NCI-H1092 treated with DMSO at 0.1 percent for 48 hours (cell line): Measurements from ENCODE around the gene HOXD11.

ENCODE experiments used
- DNase-seq: peaks from one replicate; lab custom pipeline; 2025; lab: John Stamatoyannopoulos, UW

The HOXD11 gene

GRCh38 chr2:176106581-176107539 lies at the start of gene HOXD11:
Gene HOXD11, plus strand, starts transcription at chr2:176107280. Its CDS starts 76 bp downstream, at chr2:176107356.
- no peak for DNase-seq

GRCh38 chr2:176063958-176064357 lies 43.1 kb upstream of the HOXD11 start:
- peak; percentile 44 for DNase-seq

GRCh38 chr2:176066645-176067588 lies 40.2 kb upstream of the HOXD11 start:
- DNase-seq, result no peak

- no peak for DNase-seq
Measured at GRCh38 chr2:176067589-176068418, 39.3 kb upstream of the HOXD11 start.

- DNase-seq, result no peak
Measured at GRCh38 chr2:176068419-176068832, 38.7 kb upstream of the HOXD11 start.

GRCh38 chr2:176071330-176072291 lies 35.5 kb upstream of the HOXD11 start:
- no peak for DNase-seq

DNA sequence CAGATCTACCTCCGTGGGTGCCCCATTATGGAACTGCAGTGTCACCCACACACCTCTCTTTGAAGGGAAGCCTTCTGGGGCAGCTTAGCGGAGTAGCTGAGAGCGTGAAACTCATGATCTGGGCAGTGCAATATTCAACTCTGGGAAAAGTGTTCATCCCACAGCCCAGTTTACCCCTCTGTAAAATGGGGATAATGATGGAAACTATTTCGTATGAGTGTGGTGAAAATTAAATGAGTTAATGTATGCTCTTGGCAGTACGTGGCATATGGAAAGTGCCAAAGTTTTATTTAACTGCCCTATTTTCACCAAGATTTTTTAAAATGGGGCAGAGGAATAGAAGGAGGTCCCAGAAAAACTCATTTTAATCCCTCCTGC lies 34.8 kb upstream of the HOXD11 start:
- DNase-seq, result no peak

- no peak for DNase-seq
Measured at GRCh38 chr2:176072951-176073904, 33.9 kb upstream of the HOXD11 start.

GRCh38 chr2:176074919-176075425 lies 32.1 kb upstream of the HOXD11 start:
- DNase-seq, result peak; percentile 11

GRCh38 chr2:176075481-176075880 lies 31.6 kb upstream of the HOXD11 start:
- no peak for DNase-seq

- DNase-seq, result no peak
Measured at GRCh38 chr2:176076063-176076462, 31.0 kb upstream of the HOXD11 start.

DNA sequence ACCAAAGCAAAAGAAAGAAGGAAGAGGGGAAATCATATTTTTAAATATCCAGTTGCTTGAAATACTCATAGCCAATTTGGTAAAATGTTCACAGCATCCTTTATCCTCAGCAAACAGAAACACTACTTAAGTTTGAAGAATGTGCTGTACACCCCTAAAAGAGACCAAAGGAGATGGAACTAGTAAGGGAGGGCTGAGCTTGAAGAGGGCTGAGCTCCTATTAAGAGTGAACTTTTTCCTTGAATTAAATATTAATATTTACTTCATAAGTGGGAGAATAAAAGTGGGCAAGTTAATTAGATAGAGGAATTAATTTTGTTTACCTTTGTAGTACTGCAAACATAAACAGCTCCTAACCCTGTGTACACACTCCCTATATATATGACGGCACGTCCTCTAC lies 30.3 kb upstream of the HOXD11 start:
- no peak for DNase-seq

DNA sequence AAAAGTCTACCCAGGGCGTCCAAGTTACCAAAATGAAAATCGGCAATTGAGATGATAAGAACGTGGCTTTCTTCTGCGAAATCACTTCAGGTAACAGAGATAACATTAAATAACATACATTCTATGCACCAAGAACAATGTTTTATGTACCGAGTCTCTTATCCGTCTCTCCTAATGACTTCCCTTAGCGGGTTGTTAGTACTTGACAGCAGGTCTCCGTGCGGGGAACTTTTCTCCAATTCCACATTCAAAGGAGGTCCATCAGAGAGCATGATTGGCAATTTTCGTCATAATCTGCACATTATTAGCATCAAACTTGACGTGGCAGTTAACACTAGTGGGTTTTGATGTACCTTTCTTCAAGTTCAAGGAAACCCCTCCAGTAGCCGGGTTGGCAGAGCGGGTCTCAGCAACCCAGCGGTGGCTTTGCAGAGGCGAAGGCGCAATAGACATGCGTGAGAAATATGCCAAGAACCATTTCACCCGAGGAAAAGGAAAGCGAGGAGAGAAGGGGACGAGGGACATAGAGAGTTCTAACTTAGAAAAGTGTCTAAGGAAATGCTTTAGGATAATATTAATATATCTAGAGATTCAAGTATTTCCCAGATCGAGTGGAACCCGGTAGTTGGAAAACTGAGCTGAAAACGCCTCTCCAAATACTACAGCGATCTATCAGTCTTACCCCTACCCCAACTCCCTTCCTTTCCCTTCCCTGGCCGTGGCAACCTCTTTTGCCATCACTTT lies 28.4 kb upstream of the HOXD11 start:
- no peak for DNase-seq

DNA sequence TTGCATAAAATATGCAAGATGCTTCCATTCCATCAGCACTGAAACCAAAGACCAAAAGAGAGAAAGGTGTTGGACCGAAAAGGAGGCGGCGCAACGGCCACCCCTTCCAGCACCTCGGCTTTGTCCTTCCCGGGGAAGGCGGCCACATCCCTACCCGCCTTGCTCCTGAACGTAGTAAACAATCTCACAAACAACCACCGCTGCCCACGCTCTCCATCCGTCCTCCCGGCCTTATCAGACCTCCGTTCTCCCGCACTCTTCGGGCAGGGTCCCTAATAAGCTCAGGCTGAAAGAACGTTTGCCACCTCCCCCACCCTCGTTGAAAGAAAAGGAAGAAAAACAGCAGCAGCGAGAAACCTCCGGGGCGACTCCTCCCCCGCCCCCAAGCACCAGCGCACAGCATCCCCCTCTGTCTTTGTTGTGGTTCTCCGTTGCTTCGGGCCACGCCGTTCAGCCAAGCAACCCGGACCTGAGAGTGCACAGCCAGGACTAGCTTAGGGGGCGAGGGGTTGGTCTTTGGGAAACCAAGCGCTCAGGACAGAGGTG lies 27.7 kb upstream of the HOXD11 start:
- no peak for DNase-seq

DNA sequence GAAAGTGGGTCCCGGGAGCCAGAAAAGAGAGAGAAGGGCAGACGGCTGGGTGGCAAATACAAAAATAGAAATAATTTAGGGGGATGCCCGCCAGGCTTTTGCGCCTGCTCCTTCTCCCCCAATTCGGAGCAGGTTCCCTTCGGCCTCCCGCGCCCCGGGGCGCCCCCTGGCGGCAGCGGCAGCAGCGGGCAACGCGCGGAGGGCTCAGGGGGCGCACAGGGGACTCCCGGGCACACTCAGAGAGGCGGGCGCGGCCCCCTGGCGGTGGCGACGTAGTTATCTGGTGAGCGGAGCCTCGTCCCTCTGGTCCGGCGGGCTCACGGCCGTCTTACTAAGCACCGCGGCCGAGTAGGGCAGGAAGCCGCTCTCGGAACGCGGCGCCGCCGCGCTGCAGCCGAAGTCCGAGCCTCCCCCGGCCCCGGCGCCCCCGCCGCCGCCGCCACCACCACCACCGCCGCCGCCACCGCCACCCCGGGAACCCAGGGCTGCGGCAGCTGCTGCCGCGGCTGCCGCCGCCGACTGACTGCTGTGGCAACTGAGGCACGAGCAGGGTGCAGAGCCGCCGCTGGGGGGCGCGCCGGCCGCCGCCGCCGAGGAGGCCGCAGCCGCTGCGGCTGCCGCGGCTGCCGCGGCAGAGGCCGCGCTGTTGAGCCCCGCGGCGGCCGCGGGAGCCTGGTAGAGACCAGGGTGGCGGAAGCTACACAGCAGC lies 27.1 kb upstream of the HOXD11 start:
- DNase-seq, result no peak

DNA sequence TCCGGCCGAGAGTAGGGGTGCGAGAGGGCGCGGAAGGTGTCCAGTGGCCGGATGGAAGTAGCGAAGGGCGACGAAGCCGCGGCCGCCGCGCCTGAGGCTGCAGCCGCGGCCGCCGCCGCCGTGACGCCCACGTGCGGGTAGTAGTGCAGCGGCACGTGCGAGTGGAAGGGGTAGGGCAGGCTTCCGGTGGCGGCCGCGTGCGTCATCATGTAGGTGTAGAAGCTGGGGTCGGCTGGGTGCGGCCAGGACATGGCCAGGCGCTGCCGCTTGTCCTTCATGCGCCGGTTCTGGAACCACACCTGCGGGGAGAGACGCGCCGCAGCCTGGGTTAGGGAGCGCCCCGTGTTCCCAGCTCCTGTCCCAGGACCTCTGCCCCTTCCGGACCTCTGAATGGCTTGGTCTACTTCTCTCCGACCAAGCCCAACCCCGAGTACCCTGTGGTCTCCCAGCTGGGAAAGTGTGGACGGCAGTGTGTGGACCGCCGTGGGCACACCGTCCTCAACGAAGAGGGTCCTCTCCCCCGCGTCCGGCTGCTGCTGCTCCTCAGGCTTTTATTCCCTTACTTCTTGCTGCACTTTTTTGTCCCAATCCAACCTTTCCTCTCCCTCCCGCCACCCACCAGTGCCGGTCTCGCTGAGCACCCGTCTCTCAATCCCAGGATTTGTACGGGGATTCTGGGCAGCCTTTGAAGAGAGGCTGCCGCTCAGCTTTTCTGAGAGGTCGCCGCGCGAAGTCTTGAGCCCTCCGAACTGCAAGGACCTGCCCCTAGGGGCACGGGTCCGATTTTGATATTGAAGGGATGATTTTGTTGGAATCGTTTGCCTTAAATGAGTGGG lies 26.3 kb upstream of the HOXD11 start:
- no peak for DNase-seq
